Parathyroid adenoma (tissue), 2 donors: Measurements from ENCODE around the gene KANK4.

Source experiments
- H2AFZ ChIP-seq: fragments of 300-600 bp; sonication (generic); one replicate; pipeline ENCODE4 v1.7.0; 2017; ENCODE audit warnings: antibody characterized with exemption, mild to moderate bottlenecking
- H3K27ac ChIP-seq: fragments of 300-600 bp; sonication (generic); one replicate; pipeline ENCODE4 v1.7.0; 2017
- H3K27me3 ChIP-seq: fragments of 300-600 bp; sonication (generic); one replicate; pipeline ENCODE4 v1.7.0; 2017; ENCODE audit warnings: low read length; ENCODE audit not compliant: control insufficient read depth, insufficient read depth
- H3K36me3 ChIP-seq: fragments of 300-600 bp; sonication (generic); one replicate; pipeline ENCODE4 v1.7.0; 2017; ENCODE audit warnings: low read length; ENCODE audit not compliant: control insufficient read depth, insufficient read depth
- H3K4me1 ChIP-seq: fragments of 300-600 bp; sonication (generic); one replicate; pipeline ENCODE4 v1.7.0; 2017; ENCODE audit warnings: control low read depth
- H3K4me2 ChIP-seq: fragments of 300-600 bp; sonication (generic); one replicate; pipeline ENCODE4 v1.7.0; 2017; ENCODE audit warnings: low read length
- H3K4me3 ChIP-seq: fragments of 300-600 bp; sonication (generic); one replicate; pipeline ENCODE4 v1.7.0; 2017; ENCODE audit warnings: low read depth, low read length
- H3K79me2 ChIP-seq: fragments of 300-600 bp; sonication (generic); one replicate; pipeline ENCODE4 v1.7.0; 2017; ENCODE audit warnings: control low read depth
- H3K9ac ChIP-seq: fragments of 300-600 bp; sonication (generic); one replicate; pipeline ENCODE4 v1.7.0; 2017; ENCODE audit warnings: mild to moderate bottlenecking
- H3K9me3 ChIP-seq: fragments of 300-600 bp; sonication (generic); one replicate; pipeline ENCODE4 v1.7.0; 2017; ENCODE audit warnings: low read length; ENCODE audit not compliant: control insufficient read depth
- TF ChIP-seq, protein P1 (sequence below): fragments of 300-600 bp; sonication (generic); IDR thresholded peaks from one replicate; pipeline ENCODE4 v1.7.0; 2017; ENCODE audit warnings: antibody characterized with exemption, mild to moderate bottlenecking
- donor health status: primary hyperparathyroidism.

Gene KANK4

GRCh38 chr1:62337706-62338631 is 18.7 kb upstream of the KANK4 start:
- H3K4me3 ChIP-seq: no peak overlapping the region
- H3K27ac ChIP-seq: peak overlapping the region; percentile 46
- TF ChIP-seq, protein P1, sequence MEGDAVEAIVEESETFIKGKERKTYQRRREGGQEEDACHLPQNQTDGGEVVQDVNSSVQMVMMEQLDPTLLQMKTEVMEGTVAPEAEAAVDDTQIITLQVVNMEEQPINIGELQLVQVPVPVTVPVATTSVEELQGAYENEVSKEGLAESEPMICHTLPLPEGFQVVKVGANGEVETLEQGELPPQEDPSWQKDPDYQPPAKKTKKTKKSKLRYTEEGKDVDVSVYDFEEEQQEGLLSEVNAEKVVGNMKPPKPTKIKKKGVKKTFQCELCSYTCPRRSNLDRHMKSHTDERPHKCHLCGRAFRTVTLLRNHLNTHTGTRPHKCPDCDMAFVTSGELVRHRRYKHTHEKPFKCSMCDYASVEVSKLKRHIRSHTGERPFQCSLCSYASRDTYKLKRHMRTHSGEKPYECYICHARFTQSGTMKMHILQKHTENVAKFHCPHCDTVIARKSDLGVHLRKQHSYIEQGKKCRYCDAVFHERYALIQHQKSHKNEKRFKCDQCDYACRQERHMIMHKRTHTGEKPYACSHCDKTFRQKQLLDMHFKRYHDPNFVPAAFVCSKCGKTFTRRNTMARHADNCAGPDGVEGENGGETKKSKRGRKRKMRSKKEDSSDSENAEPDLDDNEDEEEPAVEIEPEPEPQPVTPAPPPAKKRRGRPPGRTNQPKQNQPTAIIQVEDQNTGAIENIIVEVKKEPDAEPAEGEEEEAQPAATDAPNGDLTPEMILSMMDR: no peak
- no peaks in the 10 kb centered on the region for H3K36me3 ChIP-seq
- no peaks in the 10 kb centered on the region for H3K9me3 ChIP-seq
- no peaks in the 10 kb centered on the region for H3K27me3 ChIP-seq
- H3K4me2 ChIP-seq: no peak overlapping the region
- H3K79me2 ChIP-seq: no peaks in the 10 kb centered on the region
- no peak overlapping the region for H3K9ac ChIP-seq
- no peaks in the 10 kb centered on the region for H3K4me1 ChIP-seq
- peak overlapping the region; percentile 11 for H2AFZ ChIP-seq

GRCh38 chr1:62336995-62337705 is 17.9 kb upstream of the KANK4 start:
- H3K9me3 ChIP-seq: no peaks in the 10 kb centered on the region

DNA sequence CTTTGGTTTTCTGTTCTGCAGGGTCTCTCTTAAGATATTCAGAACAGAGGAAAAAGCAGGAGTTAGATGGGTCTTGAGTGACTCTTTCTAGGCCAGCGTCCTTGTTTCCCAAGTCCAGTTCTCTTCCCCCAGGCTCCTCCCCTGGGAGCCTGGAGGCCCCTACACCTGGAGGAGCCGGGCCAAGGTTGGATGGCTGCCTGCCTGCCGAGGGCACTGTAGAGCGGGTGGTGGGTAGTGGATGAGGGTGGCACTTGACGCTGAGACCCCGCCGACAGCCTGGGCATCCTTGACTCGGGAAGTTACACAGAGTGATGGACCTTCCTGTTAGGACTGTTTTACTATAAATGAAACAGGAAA is 17.4 kb upstream of the KANK4 start:
- Histone ChIP-seq H3K9ac (no peak overlapping the region), H3K4me1 (no peaks in the 10 kb centered on the region), H3K27ac (peak overlapping the region; percentile 60), H3K4me2 (no peak overlapping the region), H3K4me3 (no peak overlapping the region), H3K9me3 (no peaks in the 10 kb centered on the region), H3K27me3 (no peaks in the 10 kb centered on the region), H3K79me2 (no peaks in the 10 kb centered on the region), H2AFZ (no peak overlapping the region), H3K36me3 (no peaks in the 10 kb centered on the region)
- TF ChIP-seq, protein P1: no peak

More at GRCh38 chr1:62336995-62337705, 17.9 kb upstream of the KANK4 start:
- H3K4me1 ChIP-seq: no peaks in the 10 kb centered on the region
- no peak overlapping the region for H3K4me2 ChIP-seq
- TF ChIP-seq, protein P1: no peak
- no peak overlapping the region for H2AFZ ChIP-seq
- H3K79me2 ChIP-seq: no peaks in the 10 kb centered on the region
- H3K27ac ChIP-seq: peak overlapping the region; percentile 60
- H3K36me3 ChIP-seq: no peaks in the 10 kb centered on the region
- no peak overlapping the region for H3K4me3 ChIP-seq
- H3K9ac ChIP-seq: no peak overlapping the region
- H3K27me3 ChIP-seq: no peaks in the 10 kb centered on the region

GRCh38 chr1:62335656-62336055 is 16.4 kb upstream of the KANK4 start:
- H3K9ac ChIP-seq: no peak overlapping the region
- H3K79me2 ChIP-seq: no peaks in the 10 kb centered on the region
- no peaks in the 10 kb centered on the region for H3K9me3 ChIP-seq
- H3K4me3 ChIP-seq: no peak overlapping the region
- H3K27ac ChIP-seq: no peak overlapping the region
- no peaks in the 10 kb centered on the region for H3K27me3 ChIP-seq
- H2AFZ ChIP-seq: no peak overlapping the region
- TF ChIP-seq, protein P1: no peak
- no peaks in the 10 kb centered on the region for H3K4me1 ChIP-seq
- no peaks in the 10 kb centered on the region for H3K36me3 ChIP-seq
- no peak overlapping the region for H3K4me2 ChIP-seq
